ENCODE results near the gene SYTL2. TPM values are rescaled to one million over a fixed set of nuclear protein-coding genes. Genes with fewer than 3 reads are reported as not detected.

Gene SYTL2
- total RNA-seq, 2 donors from 2014 or later, result 1.7 to 3.4 TPM

GRCh38 chr11:85697747-85698146 lies 113.2 kb downstream of the SYTL2 start:
- Mint-ChIP-seq H3K27ac (no peak overlapping the region), H3K27me3 (ENCODE audit: insufficient read depth) (no peaks in the 10 kb centered on the region), H3K4me3 (no peak overlapping the region), H3K4me1 (peaks cover 7% of the 10 kb centered on the region), H3K36me3 (ENCODE audit: low read depth) (no peaks in the 10 kb centered on the region), H3K9me3 (no peaks in the 10 kb centered on the region)
- H3K9me3 ChIP-seq (ENCODE audit: control insufficient read depth, low read length), result no peaks in the 10 kb centered on the region
- no peak for DNase-seq
- 90% methylated on average over 2 of the region's 2 CpGs; no CpG with 5 or more reads in 1 of the 2 experiments for WGBS, 2 experiments (ENCODE audit: insufficient coverage in 1 of 2, insufficient read length in 1 of 2)
- no peak overlapping the region for H3K9ac ChIP-seq (ENCODE audit: extremely low read depth, low read length, poor library complexity, severe bottlenecking)
- H3K27me3 ChIP-seq (ENCODE audit: control insufficient read depth, insufficient read depth, low read length, poor library complexity, severe bottlenecking), result no peaks in the 10 kb centered on the region
- H3K36me3 ChIP-seq (ENCODE audit: control insufficient read depth, insufficient read depth, low read length), result no peaks in the 10 kb centered on the region
- TF ChIP-seq, protein P1, sequence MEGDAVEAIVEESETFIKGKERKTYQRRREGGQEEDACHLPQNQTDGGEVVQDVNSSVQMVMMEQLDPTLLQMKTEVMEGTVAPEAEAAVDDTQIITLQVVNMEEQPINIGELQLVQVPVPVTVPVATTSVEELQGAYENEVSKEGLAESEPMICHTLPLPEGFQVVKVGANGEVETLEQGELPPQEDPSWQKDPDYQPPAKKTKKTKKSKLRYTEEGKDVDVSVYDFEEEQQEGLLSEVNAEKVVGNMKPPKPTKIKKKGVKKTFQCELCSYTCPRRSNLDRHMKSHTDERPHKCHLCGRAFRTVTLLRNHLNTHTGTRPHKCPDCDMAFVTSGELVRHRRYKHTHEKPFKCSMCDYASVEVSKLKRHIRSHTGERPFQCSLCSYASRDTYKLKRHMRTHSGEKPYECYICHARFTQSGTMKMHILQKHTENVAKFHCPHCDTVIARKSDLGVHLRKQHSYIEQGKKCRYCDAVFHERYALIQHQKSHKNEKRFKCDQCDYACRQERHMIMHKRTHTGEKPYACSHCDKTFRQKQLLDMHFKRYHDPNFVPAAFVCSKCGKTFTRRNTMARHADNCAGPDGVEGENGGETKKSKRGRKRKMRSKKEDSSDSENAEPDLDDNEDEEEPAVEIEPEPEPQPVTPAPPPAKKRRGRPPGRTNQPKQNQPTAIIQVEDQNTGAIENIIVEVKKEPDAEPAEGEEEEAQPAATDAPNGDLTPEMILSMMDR (conservative IDR thresholded peaks at IDR 0.05), result no peak
- H3K4me1 ChIP-seq (ENCODE audit: control insufficient read depth, insufficient read depth, low read length), result no peaks in the 10 kb centered on the region
- no peak overlapping the region for H3K27ac ChIP-seq (ENCODE audit: low read depth, low read length)
- no peak overlapping the region for H3K4me3 ChIP-seq (ENCODE audit: low read length)

GRCh38 chr11:85695546-85695945 lies 115.4 kb downstream of the SYTL2 start:
- no peak for DNase-seq
- Histone ChIP-seq H3K36me3 (ENCODE audit: control insufficient read depth, insufficient read depth, low read length) (no peaks in the 10 kb centered on the region), H3K4me1 (ENCODE audit: control insufficient read depth, insufficient read depth, low read length) (no peaks in the 10 kb centered on the region), H3K27ac (ENCODE audit: low read depth, low read length) (no peak overlapping the region), H3K4me3 (ENCODE audit: low read length) (no peak overlapping the region), H3K9ac (ENCODE audit: extremely low read depth, low read length, poor library complexity, severe bottlenecking) (no peak overlapping the region), H3K9me3 (ENCODE audit: control insufficient read depth, low read length) (no peaks in the 10 kb centered on the region), H3K27me3 (ENCODE audit: control insufficient read depth, insufficient read depth, low read length, poor library complexity, severe bottlenecking) (no peaks in the 10 kb centered on the region)
- TF ChIP-seq, protein P1 (conservative IDR thresholded peaks at IDR 0.05), result no peak
- Mint-ChIP-seq H3K4me1 (peaks cover 7% of the 10 kb centered on the region), H3K4me3 (no peak overlapping the region), H3K27ac (no peak overlapping the region), H3K9me3 (no peaks in the 10 kb centered on the region), H3K27me3 (ENCODE audit: insufficient read depth) (no peaks in the 10 kb centered on the region), H3K36me3 (ENCODE audit: low read depth) (no peaks in the 10 kb centered on the region)

GRCh38 chr11:85694385-85694980 lies 116.5 kb downstream of the SYTL2 start:
- Histone ChIP-seq H3K4me3 (ENCODE audit: low read length) (no peak overlapping the region), H3K36me3 (ENCODE audit: control insufficient read depth, insufficient read depth, low read length) (no peaks in the 10 kb centered on the region), H3K9me3 (ENCODE audit: control insufficient read depth, low read length) (no peaks in the 10 kb centered on the region), H3K9ac (ENCODE audit: extremely low read depth, low read length, poor library complexity, severe bottlenecking) (no peak overlapping the region), H3K27ac (ENCODE audit: low read depth, low read length) (no peak overlapping the region), H3K27me3 (ENCODE audit: control insufficient read depth, insufficient read depth, low read length, poor library complexity, severe bottlenecking) (no peaks in the 10 kb centered on the region), H3K4me1 (ENCODE audit: control insufficient read depth, insufficient read depth, low read length) (no peaks in the 10 kb centered on the region)
- Mint-ChIP-seq H3K9me3 (no peaks in the 10 kb centered on the region), H3K4me1 (peaks cover under 1% of the 10 kb centered on the region), H3K4me3 (no peak overlapping the region), H3K27ac (no peak overlapping the region), H3K36me3 (ENCODE audit: low read depth) (no peaks in the 10 kb centered on the region), H3K27me3 (ENCODE audit: insufficient read depth) (no peaks in the 10 kb centered on the region)
- WGBS, 2 experiments (ENCODE audit: insufficient coverage in 1 of 2, insufficient read length in 1 of 2), result 94% methylated on average over 1 of the region's 1 CpG; no CpG with 5 or more reads in 1 of the 2 experiments
- no peak for DNase-seq
- TF ChIP-seq, protein P1 (conservative IDR thresholded peaks at IDR 0.05), result peak; percentile 71

Measured in endodermal cell (in vitro differentiated cells).